ENCODE results near the gene CACNB4.
"Not testable (repeated sequence)": the region's sequence is repeated elsewhere in the genome, so short reads cannot be mapped to it uniquely, and the experiment has no call there.

CACNB4 gene

GRCh38 chr2:152050915-152051314, 47.9 kb downstream of the CACNB4 start:
- no peak for DNase-seq (ENCODE audit: low spot score)

DNA sequence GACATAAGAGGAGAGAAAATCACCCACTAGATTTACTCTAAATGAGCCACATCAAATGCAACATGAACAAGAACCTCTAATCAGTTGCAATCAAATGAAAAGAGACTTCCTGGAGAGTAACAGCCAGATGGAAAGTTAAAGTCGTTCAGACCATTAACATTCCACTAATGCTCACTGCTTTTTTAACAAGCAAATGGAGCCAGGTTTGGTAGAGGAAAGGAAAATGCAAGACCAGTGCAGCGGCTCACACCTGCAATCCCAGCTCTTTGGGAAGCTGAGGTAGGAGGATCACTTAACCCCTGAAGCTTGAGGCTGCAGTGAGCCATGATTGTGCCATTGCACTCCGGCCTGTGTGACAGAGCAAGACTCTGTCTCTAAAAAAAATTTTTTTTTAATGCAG, 48.5 kb downstream of the CACNB4 start:
- DNase-seq (ENCODE audit: low spot score), result no peak

DNA sequence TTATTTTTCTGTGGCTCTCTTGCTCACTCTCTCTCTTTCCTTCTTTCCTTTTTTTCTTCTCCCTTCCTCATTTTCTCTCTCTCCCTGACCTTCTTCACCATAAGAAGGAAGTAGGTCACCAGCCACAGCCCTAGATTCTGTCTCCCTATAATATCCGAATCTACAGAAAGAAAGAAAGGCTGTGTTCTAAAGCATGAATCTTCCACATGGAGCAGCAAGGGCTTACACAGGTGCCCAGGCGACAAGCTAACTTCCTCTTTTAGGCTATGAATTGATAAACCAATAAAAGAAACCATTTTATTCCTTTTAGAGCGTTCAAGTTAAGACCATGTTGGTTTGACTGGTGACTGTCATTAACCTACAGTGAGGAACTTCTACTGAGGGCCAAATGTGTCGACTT, 49.3 kb downstream of the CACNB4 start:
- DNase-seq (ENCODE audit: low spot score), result no peak

DNA sequence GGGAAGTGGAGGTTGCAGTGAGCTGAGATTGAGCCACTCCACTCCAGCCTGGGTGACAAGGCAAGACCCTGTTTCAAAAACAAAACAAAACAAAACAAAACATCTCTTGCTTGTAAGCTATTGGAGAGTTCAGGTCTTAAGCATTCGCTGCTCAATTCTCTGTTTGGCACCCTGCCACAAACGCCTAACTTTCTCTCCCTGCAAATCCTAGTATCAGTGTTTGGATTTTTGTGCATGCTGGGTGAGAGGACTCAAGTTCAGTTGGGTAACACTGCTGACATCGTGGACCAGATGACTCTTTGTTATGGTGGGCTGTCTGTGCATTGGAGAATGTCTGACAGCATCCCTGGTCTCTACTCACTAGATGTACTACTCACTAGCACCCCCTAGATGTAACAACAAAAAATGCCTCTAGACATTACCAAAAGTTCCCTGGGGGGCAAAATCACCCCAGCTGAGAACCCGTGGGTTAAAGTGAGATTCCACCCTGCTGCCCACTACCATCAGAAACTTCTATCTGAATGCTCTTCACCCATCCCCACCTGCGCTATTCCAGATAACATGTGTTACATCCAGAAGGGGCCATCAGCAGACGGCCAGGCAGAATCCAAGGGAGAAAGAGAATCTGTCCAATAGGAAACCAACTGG, 50.9 kb downstream of the CACNB4 start:
- DNase-seq (ENCODE audit: low spot score), result no peak

- DNase-seq (ENCODE audit: low spot score), result no peak
Measured at GRCh38 chr2:152046940-152047339, 51.9 kb downstream of the CACNB4 start.

- no peak for DNase-seq (ENCODE audit: low spot score)
Measured at GRCh38 chr2:152042636-152043615, 55.9 kb downstream of the CACNB4 start.

DNA sequence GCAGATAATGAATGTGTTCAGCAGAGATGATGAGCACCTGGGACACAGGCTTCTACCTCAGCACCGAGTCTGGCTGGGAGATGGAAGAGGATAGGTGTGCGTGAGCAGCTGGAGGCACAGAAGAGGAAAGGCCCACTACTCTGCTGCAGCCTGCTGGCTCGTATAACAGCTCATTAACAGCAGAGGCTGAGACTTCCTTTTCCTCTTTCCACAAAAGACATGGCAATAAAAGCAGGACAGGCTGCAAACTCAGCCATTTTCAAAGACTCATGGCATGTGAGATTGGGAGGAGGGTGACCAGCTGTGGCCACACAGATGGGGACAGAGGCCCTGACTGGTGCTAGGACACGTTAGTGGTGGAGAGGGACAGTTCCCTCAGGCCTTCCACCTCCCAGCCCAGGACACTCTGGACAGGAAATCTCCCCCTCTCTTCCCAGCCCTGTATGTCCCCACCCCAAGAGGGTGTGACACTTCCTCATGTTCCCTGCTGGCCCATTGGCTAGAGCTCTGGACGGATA, 60.3 kb downstream of the CACNB4 start:
- DNase-seq (ENCODE audit: low spot score), result peak; percentile 70

DNA sequence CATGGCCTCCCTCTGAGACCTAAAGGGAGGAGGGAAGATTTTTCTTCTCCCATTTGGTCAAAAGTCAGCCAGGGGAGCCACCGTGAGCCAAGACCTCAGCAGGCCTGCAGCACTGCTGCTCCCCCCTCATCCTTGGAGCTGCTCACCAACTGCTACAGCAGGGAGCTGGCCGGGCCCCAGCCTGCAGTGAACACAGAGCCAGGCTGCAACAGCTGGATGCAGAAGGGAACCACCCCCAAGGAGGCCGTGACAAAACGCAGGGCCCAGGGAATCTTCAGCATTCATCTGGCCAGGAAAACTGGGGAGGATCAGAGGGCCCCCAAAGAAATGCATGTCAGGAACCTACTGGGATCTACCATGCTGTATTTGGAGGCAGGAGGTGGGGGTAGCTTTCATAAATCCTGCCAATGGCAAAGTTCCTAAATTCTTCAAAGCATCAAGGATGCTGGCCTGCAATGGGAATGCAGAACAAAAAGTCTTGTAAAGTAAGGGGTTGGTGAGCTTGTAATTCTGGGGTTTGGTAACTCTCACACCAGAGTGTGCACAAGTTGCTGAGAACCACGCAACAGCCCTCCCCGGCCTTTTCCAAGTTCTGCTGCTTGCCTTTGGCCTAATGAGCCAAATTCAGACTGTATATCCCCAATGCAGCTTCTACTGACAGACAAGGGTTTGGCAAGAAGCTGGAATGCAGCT, 61.0 kb downstream of the CACNB4 start:
- DNase-seq (ENCODE audit: low spot score), result peak; percentile 83

DNA sequence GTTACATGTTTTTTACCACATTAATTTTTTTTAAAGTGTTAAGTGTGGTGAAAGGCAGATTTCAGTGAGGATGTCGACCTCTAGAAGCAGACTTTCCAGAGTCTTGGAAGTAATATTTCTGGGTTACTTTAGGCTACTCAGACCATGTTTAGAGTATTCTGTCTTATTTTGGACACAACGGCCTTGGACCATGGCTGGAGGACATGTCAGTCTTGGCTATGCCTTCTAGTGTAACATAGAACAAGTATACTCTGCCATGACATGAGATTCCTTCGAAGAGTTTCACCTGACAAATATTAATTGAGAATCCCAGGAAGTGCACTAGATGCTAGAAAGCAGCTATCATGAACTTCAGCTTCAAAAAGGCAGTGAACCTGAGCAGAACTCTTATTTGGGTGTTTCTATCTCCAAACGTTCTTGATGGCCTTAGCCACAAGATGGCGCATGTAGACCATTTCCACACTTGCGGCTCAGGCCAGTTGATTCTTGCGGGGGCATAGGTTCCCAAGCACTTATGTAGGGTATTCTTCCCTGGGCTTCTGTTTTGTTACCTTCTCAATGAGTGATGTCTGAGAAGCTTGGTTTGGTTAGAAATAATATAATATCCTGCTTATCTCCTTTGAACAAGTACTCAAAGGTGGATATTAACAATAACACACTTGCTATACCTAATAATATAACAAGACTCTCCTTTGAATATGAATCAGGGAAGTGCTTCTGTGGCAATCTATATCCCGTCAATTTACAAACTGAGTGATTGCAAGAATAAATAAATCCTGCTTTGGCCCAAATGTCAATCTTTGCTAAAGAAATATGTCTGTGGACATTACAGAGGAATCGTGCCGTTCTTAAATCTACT, 62.0 kb downstream of the CACNB4 start:
- no peak for DNase-seq (ENCODE audit: low spot score)

GRCh38 chr2:152034257-152034801, 64.5 kb downstream of the CACNB4 start:
- DNase-seq (ENCODE audit: low spot score), result no peak

- DNase-seq (ENCODE audit: low spot score), result no peak
Measured at GRCh38 chr2:152033011-152033925, 65.6 kb downstream of the CACNB4 start.

GRCh38 chr2:152031747-152032306, 67.0 kb downstream of the CACNB4 start:
- no peak for DNase-seq (ENCODE audit: low spot score)

DNA sequence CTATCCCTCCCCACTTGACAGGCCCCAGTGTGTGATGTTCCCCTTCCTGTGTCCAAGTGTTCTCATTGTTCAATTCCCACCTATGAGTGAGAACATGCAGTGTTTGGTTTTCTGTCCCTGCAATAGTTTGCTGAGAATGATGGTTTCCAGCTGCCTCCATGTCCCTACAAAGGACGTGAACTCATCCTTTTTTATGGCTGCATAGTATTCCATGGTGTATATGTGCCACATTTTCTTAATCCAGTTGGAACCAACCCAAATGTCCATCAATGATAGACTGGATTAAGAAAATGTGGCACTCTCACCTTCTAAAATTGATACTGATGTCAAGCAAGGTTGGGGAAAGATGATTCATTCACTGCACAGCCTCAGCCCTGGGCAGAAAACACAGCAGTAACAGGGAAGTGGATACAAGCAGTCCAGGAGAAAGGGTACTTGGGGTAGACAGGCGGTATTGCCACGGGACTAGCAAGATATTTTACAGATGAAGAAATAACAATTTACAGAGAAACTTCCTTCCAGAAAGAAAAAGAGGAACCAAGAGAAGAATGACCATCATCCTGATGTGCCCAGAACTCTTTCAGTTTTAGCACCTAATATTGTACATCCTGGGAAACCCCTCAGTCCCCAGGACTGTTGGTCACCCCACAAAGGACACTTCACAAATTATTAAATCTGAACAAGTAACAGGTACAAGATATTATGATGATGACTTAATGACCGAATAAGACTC, 68.1 kb downstream of the CACNB4 start:
- DNase-seq (ENCODE audit: low spot score), result not testable (repeated sequence)

- DNase-seq (ENCODE audit: low spot score), result no peak
Measured at GRCh38 chr2:152028182-152028862, 70.5 kb downstream of the CACNB4 start.

GRCh38 chr2:152025678-152026287, 73.1 kb downstream of the CACNB4 start:
- peak; percentile 83 for DNase-seq (ENCODE audit: low spot score)

- DNase-seq (ENCODE audit: low spot score), result no peak
Measured at GRCh38 chr2:152024477-152024876, 74.4 kb downstream of the CACNB4 start.

GRCh38 chr2:152022090-152022489, 76.8 kb downstream of the CACNB4 start:
- DNase-seq (ENCODE audit: low spot score), result no peak

DNA sequence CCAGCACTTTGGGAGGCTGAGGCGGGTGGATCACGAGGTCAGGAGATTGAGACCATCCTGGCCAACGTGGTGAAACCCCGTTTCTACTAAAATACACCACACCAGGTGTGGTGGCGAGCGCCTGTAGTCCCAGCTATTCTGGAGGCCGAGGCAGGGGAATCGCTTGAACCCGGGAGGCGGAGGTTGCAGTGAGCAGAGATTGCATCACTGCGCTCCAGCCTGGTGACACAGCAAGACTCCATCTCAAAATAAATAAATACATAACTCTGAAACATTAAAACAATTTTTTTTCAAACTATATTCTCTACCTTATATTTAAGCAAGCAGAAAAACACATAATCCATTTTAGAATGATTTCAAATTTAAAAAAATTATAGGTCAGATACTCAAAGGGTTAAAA, 77.8 kb downstream of the CACNB4 start:
- DNase-seq (ENCODE audit: low spot score), result not testable (repeated sequence)

Data from left forelimb (tissue), 1 donor.